Activated CD4-positive, alpha-beta T cell treated with anti-CD3 and anti-CD28 coated beads, Interleukin-10, Interleukin-2, amounts not matched to agents 100 ng/mL and 50 ng/mL, durations not matched to agents 16 hours and 8 hours (primary cell): ENCODE results near the gene IGSF9.

Source experiments
- DNase-seq: peaks from one replicate; pipeline ENCODE4 v3.0.0-alpha.2; 2020

Gene IGSF9

DNA sequence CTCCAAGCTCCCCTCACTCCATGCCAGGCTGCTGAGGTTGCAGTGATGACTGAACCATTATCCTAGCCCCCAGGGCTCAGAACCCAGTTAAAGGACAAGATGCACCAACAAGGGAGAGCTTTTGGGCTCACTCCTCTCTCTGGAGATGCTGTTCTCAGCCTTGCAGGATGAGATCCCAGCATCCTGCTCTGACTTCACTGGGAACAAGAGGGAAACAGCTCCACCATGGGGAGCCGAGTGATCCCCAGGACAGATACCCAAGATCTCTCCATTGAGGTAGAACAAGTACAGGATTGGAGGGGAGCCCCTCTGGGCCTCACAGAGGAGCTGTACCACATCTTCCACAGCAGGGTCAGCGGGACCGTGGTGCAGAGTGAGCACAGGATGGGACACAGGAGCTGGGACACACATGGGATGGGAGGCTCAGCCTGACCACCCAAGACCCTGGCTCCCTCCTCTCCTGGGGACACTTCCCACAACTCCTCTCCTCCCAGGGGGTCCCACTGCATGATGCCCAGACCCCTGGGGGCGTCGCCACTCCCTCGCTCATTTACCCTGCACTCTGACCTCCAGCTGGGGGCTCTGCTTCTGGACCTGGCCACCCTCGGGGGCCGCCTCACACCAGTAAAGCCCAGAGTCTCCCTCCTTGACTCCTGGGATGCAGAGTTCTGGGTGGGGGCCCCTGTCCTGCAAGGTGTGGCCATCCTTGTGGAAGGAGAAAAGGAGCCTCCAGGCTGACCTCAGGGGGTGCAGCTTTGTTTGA, 27.2 kb upstream of the IGSF9 start:
- DNase-seq = no peak

DNA sequence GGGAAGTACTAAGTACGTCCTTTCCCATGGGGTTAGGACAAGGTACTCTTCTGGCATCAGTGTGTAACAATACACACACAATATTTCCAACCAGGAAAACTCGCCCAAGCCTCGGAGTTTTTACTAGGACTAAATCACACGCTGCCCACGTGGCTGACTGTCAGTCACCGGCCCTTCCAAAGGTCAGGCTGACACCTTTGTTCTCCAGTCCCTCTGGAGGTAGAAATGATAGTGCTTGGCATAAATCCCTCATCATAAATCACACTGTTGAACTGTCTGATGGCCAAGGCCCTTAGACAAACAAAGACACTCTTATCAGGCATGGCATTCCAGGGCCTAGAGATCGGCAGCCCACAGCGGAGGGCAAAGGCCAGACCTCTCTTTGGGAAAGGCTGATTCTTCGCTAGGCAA, 25.5 kb upstream of the IGSF9 start:
- DNase-seq = no peak

DNA sequence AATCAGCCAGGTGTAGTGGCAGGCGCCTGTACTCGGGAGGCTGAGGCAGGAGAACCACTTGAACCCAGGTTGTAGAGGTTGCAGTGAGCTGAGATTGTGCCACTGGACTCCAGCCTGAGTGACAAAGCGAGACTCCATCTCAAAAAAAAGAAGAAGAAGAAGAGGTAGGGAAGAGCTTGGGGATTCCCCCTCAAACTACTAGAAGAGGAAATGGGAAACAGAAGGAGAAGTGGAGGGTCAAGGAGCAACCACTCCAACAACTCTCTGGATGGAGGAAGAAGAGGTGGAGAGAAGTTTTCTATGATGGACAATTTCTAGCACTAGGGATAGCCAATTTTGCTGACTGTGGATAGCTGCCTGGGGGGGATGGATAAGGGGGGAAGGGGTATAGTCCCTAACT, 23.5 kb upstream of the IGSF9 start:
- no peak for DNase-seq

DNA sequence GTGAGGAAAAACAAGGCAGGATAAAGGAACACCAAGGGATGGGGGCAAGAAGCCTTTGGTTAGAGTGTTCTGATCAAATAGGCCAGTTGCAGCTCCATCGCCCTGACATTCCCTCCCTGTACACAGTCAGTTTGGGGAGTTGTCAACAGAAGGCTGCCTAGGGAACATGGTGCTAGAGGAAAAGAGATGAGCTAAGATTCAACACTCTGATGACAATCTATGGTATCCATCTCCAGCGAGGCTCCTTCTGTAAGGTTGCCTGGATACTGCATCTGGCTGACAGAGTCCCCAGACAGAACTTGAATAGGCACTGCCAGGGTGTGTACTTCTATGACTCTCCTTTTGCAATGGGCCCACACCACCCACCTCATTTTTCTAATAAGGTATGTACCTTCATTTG, 19.9 kb upstream of the IGSF9 start:
- DNase-seq = no peak

DNA sequence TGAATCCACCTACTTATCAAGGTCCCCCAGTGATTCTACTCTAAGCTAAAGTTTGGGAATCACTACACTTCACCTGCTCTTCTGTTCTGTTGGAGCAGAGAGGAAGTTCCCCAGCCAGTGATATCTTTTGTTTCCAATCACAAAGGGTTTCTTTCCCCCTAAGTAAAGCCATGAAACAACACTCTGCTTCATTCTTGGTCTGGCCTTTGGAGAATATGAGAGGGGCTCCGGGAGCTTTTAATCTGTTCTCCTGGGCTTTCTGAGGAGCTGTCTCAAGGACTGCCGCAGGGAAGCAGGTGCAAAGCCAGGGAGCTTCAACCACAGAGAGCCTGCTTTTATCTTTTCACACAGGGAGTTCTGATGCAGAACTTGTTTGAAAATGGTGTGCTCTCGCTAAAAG, 18.7 kb upstream of the IGSF9 start:
- no peak for DNase-seq

DNA sequence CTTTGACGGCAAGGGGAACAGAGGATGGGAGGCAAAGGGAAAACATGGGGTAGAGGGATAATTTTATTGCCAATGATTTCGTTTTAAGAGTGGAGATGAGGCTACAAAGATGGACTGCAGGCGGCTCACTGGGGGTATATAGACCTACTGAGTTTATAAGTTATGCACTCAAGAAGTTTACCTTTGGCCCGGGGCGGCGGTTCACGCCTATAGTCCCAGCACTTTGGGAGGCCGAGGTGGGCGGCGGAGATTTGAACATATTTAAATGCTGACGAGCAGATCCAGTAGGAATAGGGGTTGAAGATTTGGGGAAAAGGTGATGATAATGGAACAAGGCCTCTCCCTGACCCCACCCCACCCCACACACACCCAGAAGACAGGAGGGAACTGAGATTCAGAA, 16.8 kb upstream of the IGSF9 start:
- DNase-seq = no peak

DNA sequence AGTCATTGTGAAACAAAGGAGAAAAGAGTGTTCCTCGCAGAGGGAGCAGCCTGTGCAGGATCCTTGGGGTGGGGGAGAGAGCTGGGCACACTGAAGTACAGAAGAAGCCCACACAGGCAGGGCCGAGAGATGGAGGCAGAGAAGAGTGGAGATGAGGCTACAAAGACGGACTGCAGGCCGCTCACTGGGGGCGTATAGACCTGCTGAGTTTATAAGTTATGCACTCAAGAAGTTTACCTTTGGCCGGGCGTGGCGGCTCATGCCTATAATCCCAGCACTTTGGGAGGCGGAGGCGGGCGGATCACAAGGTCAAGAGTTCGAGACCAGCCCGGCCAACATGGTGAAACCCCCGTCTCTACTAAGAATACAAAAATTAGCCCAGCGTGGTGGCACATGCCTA, 16.2 kb upstream of the IGSF9 start:
- DNase-seq = no peak

DNA sequence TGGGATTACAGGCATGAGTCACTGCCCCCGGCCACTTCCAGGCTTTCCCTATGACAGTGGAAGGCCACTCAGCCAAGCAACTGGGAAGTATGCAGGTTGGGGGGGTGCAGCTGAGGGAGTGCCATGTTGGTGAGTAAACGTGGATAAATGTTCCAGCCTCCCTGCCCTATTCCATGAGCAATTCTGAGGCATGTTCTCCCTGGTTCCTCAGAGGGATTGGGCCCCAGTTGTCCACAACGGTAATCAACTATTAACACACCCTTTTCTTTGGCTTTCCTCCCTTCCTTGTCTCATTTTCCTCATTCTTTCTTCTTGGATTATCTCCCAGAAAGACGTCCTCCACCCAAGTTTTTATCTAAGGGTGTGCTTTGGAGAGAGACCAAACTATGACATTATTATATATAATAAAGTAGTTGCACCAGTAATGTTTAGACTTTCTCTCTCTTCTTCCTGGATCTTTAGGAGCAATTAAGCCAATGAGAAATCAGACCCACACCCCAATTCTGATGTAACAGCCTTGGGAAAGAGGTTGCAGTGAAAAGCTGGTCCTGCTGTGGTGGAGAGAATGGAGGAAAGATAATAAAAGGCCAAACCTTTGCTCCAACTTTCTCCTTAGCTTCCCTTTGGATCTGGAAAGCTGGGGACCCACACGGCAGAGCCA, 15.4 kb upstream of the IGSF9 start:
- DNase-seq = no peak

DNA sequence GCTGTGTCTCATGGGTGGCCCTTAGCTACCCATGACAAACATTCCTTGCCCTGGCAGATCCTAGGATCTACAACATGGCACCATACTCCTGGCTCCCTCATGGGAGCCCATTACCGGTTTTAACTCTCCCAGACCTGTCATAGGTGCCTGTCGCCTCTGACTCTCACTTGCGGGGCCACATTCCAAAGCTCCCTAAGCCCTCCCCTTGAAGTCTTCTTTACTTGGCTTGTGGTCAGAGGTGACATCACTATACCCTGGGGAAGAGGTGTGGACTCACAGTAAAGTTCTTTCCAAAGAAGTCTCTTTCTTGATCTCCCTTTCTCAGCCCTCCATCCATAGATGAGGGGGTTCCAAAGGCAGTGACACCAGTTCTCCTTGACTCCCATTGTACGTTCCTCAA, 14.0 kb upstream of the IGSF9 start:
- DNase-seq = no peak

DNA sequence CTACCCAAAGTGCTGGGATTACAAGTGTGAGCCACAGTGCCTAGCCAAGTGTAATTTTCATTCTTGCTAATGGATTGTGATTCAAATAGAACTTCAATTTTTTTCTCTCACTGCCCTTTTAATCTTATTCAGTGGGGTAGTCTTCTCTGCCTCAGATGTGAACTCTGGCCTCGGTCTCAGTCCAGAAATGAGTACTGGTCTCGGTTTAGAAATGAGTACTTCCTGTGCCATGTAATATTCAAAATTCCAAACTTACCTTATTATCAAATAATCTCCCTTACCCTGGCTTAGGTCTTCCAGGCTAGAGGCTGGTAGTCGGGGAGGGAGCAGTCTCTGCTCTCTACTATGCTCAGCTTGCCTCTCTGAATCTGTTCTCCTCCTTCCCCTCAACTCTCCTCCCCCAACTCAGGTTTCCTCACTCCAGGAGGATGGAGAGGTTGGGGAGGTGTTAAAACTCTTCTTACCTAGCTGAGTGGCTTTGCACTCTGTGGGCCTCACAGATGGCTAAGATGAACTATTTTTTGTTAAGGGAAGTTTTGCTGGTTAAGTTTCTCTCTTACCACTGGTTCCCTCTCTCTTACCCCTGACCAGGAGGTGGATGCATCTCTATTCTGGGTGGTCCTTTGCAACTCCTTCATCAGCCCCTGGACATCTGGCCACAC, 13.4 kb upstream of the IGSF9 start:
- peak; percentile 65 for DNase-seq

DNA sequence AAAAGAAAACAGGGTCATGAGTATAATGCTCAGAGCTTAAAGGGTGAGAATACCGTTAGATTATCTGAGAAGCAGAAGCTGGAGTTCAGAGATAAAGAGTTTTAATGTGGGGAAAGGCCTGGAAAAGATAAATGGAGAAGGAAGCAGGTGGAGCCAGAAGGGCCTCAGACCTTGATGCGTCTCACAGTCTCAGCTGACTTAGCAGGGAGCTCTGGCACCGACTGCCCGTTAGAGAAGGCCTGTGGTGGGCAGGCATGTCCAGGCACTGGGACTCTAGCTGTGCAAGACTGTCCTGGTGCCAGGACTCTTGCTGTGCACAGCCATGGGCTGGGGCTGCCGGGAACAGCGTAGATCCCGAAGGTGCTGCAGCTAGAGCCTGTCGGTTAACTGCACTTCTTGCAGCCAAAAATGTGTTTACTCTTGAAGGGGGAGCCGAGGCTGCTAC, 12.4 kb upstream of the IGSF9 start:
- DNase-seq = no peak

DNA sequence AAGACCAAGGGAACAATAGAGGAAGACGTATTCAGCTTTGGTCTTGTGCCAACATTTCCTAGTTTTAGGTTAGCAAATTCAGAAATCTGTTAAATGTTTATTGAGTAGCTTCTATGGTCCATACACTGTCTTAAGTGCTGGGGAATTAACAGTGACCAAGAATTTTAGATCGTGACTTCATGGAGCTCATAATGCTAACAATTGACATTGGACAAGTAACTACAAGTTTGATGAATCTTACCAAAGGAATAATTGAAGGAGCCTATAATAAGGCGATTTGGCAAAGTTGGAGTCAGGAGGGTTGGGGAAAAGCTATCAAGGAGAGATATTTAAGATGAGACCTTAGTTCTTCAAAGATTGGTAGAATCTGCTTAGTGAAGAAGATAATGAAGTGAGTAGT, 10.0 kb upstream of the IGSF9 start:
- DNase-seq = no peak

DNA sequence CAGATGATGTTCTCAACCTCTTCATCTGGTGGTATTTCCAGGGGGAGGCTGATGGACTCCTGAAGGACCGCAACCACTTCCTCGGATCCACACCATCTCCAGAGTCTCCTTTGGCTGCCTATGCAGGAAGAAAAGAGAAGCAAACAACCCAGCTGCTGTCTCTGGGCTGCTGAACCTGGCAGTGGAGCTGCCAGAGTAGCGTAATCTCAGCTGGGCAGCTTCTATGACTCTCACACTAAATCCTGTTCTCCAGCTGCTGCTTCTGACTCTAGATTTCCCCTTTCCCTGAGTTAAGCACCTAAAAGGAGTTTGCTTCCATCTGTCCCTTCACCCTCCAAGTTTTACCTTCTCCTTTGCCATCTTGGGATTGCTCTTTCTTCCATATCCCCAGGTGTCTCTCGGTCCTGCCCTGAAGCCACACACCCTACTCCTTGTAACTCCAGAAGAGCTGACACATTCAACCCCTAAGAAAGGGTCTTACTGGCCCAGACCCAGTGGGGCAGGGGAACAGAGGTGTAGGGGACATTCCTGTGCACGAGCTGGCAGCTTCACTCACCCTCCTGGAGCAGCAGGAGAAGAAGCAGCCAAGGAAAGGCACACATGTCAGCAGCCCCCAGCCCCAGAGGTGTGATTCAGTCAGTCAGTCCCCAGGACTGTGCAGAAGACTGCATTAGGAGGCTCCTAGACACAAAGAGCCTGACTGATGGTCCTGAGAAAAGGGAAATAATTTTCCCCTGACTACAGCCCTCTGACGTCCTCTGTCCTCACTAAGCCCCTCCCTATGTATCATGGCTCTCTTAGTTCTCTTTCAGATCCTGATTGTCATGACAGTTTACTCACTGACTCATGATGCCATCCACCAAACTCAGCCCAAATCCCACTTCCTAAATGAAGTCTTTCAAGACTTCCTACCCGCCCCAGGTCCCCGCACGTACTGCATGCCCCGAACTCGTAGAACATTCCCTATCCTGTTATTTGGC, 8.4 kb upstream of the IGSF9 start, which contains the start of gene SLAMF9:
TSS of gene SLAMF9 (minus strand) at position 702 of the 980 bp plus-strand sequence. CDS start at position 602, 100 bp downstream.
- DNase-seq = no peak

DNA sequence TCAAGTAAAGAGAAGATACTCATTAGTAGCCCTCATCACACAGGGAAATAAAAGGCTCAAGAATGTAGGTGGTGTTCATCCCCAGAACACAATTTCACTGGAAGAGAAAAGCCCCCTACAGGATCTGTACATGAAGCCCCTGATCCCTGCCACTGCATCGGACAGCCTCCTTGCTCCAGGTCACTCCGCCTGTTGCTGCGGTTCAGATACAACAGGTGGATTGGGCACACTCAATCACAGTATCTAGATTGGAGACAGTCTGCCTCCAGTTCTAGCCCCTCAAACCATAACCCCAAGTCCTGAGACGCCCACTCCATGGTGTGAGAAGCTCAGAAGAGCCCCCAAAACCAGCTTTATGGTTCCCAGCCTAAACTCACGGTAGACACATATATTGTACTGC, 7.5 kb upstream of the IGSF9 start:
- DNase-seq = no peak

DNA sequence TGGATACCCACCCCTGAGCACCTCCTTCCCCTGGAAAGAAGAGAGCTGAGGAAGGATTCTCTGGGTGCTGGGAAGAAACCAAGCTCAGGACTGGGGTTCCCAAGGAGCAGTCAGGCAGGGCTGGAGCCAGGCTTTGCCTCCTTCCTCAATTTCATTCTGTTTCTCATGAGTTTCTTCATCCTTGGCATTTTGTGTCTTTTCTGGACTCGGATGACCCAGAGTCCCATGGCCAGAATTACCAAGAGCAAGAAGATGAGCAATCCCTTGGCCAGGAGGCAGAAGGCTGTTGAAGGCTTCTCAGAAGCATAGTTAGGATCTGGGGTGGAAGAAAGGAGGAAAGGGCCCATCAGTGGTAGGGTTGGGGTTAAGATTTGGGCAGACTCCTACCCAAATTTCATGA, 6.1 kb upstream of the IGSF9 start:
- no peak for DNase-seq

DNA sequence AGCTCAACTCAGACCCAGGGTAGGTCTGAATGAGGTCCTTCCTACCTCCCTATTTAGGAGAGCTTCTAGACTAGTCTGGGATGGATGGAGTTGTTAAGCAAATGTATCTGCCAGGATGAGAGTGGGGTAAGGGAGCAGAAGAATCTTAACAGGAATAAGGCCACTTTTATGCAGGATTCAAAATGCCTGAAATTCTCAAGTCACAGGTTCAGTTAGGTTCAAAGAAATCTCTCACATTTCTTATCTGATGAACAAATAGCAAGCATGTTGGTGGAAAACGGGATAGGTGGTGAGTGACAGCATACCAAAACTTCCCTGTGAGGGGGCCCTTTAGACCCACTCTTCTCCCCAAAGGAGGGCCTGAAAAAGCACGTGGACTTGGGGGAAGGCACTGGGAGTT, 5.6 kb upstream of the IGSF9 start:
- no peak for DNase-seq

DNA sequence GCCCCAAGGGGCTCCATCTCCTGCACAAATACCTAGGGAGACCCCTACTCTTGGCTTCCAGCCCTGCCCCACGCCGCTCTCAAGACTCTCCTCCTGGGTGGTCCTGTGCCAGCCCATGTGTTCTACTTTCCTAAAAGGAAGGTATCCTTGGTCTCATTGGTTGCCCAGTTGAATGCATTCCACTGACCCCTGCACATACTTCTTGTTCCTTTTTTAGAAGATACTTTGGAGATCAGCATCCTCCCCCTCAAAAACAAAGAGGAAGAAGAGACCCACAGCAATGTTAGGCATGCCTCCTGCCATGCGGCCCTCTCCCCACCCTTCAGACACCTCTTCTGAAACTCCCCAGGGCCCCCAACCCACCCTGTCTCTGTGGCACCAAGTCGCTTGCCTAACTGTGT, 4.6 kb upstream of the IGSF9 start:
- no peak for DNase-seq

DNA sequence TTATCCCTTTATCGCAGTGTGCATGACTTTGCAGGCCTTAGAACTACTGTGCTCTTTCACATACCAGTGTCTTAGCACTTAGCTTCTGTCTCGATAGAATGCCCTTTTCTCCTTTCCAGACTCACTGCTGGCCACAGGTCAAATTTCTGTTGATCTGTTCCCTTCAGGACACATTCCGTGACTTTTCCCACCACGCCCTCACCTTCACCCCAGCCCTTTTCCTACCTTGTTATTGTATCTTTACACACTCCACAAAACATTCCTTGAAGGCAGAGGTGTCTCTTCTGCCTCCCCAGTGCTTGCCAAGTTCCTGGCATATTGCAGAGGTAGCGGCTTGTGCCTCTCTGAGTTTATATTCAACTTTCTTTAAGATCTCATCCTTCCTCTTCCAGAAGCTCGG, 3.7 kb upstream of the IGSF9 start:
- DNase-seq = no peak

DNA sequence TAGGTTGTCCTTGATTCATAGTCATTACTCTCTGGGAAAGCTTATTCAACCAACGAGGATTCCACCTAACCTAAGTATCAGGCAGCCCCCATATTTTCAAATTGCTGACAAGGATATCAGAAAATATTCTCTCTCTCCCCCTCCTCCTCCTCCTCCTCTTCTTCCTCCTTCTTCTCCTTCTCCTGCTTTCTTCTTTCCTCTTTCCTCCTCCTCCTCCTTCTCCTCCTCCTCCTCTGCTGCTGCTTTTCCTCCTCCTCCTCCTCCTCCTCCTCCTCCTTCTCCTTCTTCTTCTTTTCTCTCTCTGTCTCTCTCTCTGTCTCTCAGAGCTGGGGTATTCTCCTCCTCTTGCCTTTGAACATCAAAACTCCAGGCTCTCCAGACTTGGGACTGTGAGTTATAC, 2.5 kb upstream of the IGSF9 start:
- no peak for DNase-seq

DNA sequence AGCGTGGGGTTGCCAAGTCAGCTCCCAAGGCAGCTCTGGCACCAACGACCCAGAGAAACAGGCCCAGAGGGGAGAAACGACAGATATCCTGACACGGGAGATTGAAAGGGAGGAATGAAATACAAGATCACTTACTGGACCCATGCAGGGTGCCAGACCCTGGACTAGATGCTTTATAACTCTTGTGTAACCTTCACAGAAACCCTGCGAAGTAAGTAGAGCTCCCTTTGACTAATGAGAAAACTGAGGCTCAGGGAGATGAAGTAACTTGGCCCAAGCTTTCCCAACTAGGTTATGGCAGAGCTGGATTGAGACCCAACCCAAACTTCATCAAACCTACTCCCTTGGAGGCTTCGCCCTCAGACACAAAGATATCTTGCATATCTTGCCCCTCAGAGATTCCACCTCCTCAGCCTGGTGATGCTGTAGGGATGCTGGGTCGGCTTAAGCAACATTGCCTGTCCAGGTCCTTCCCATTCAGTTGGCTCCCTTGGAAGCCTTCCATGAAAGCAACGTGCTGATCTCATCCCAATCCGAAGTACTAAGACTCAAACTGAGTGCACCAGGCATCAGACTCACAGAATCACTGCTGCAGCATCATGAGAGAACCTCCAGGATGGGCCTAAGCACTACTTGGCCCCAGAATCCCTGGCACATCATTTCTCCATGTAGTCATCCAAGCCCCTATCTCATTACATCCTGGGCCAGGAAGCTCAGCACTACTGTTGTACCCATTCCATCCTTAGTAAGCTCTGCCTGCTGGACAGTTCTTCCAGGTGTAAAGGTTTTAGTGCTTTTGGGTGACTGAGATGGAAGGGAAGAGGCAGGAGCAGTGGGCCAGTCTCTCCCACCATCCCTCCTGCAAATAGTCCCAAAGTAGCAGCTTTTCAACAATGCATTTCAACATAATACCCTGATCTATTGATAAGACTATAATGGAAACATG, 1.1 kb upstream of the IGSF9 start:
- DNase-seq = no peak

DNA sequence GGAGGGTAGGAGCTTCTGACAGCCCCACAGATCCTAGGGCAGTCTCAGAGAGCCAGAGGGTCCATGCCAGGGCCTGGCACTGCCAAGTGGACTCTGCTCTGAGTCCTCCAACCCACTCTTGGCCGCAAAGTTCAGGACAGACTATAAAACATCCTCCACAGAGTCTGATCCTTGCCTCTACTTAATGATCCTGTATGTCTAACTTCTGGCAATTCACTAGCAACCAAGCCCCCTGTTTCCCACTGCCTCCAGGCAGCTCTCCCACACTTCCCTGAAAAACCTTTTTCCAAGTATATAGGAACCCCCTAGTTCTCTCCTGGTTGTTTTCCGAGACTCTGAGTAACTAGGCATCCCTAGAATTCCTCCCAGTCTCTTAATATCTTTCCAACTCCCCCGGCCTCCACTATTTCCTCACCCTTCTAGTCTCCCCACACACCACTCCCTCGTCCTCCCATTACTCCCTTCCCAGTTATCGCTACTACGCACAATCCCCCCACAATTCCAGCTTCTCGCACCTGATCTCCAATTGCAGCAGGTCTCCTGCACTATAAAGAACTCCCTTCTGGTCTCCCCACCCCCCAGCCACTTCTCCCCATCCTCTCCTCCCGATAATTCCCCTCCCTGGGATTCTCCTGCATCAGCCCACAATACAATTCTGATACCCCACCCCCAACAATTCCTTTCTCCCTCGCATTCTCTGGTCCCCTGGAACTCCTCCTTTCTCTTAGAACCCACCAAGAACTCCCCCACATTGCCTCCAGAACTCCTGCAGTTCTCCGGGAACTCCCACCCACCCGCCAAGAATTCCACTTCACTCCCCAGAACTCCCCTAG, 574 bp downstream of the IGSF9 start:
- DNase-seq = no peak
